GM12878 (cell line): ENCODE data around the gene IGF1R. TPM values are rescaled to one million over a fixed set of nuclear protein-coding genes. Genes with fewer than 3 reads are reported as not detected.

Experiments
- ATAC-seq: fragments of 200-7000 bp; cut with Tn5 transposase; 3 replicates; pipeline ENCODE4 v1.9.1; 2020; ENCODE audit warnings: mild to moderate bottlenecking, moderate library complexity
- BruUV-seq: library from RNA; stranded (reverse); fragments of 400-500 nt; replicated peaks from 2 replicates; lab custom pipeline; 2021; lab: Mats Ljungman, UMichigan
- CTCF ChIA-PET: fragments of 300-600 bp; sonication (Branson Sonifier 250); formaldehyde crosslinking; extraction: SDS; loops from one replicate; lab custom pipeline; 2021; ENCODE audit warnings: inconsistent platforms; lab: Yijun Ruan, JAX
- POLR2A ChIA-PET: fragments of 350-600 bp; formaldehyde crosslinking; extraction: SDS; loops from one replicate; lab custom pipeline; 2021; ENCODE audit warnings: inconsistent platforms; lab: Charles Lee
- RAD21 ChIA-PET: fragments of 300-600 bp; sonication (Branson Sonifier 250); formaldehyde crosslinking; loops from one replicate; lab custom pipeline; 2023; ENCODE audit warnings: antibody characterized with exemption; ENCODE audit not compliant: unreplicated experiment; lab: Charles Lee
- SMC1A ChIA-PET: fragments of 300-600 bp; sonication (Branson Sonifier 250); formaldehyde crosslinking; loops from one replicate; lab custom pipeline; 2023; ENCODE audit not compliant: unreplicated experiment, uncharacterized antibody; lab: Charles Lee
- DNase-seq: peaks from one replicate; pipeline ENCODE4 v3.0.0-alpha.2; 2011; ENCODE audit warnings: low read depth, low spot score
- FAIRE-seq: peaks from 3 replicates; lab custom pipeline; 2011; peaks lifted over from hg19 to GRCh38; lab: Jason Lieb, UNC
- H2AFZ ChIP-seq: 2 replicates; pipeline ENCODE4 v1.6.0; 2011; ENCODE audit warnings: low read depth, low read length, control low read depth; ENCODE audit not compliant: control insufficient read depth
- H3K27ac ChIP-seq: 2 replicates; pipeline ENCODE4 v1.5.1; 2011; ENCODE audit warnings: control low read depth; ENCODE audit not compliant: control insufficient read depth, insufficient read depth
- H3K27me3 ChIP-seq, 2 experiments: replicated peaks in 1 of 2; 2 replicates each; pipeline versions ENCODE4 v1.6.0 to v1.6.1; 2011; ENCODE audit warnings: low read length in 1 of 2; ENCODE audit not compliant: control insufficient read depth in 2 of 2, insufficient read depth in 2 of 2
- H3K36me3 ChIP-seq, 2 experiments: 2 replicates each; pipeline ENCODE4 v1.5.1; 2011; ENCODE audit warnings: low read length in 1 of 2; ENCODE audit not compliant: control insufficient read depth in 2 of 2, insufficient read depth in 2 of 2
- H3K4me1 ChIP-seq: 2 replicates; pipeline ENCODE4 v1.6.1; 2011; ENCODE audit warnings: mild to moderate bottlenecking, low read length, moderate library complexity, mixed read lengths; ENCODE audit not compliant: control insufficient read depth, insufficient read depth
- H3K4me2 ChIP-seq: 2 replicates; pipeline ENCODE4 v1.6.0; 2011; ENCODE audit warnings: control low read depth; ENCODE audit not compliant: control insufficient read depth, insufficient read depth
- H3K4me3 ChIP-seq: fragments of 200-600 bp; sonication (generic); 2 replicates; pipeline ENCODE4 v1.5.1; 2016
- H3K79me2 ChIP-seq: 2 replicates; pipeline ENCODE4 v1.6.0; 2011; ENCODE audit warnings: low read length; ENCODE audit not compliant: control insufficient read depth, insufficient read depth
- H3K9ac ChIP-seq: 2 replicates; pipeline ENCODE4 v1.8.0; 2011; ENCODE audit warnings: low read length, control low read depth, mixed read lengths; ENCODE audit not compliant: control insufficient read depth, insufficient read depth
- H3K9me3 ChIP-seq: replicated peaks from 3 replicates; pipeline ENCODE4 v1.5.1; 2011; ENCODE audit warnings: mild to moderate bottlenecking, low read length; ENCODE audit not compliant: control insufficient read depth, insufficient read depth
- H4K20me1 ChIP-seq: 2 replicates; pipeline ENCODE4 v1.6.0; 2011; ENCODE audit not compliant: control insufficient read depth, insufficient read depth
- ASH2L ChIP-seq: fragments of 300-600, 200-600 bp; sonication (generic); IDR thresholded peaks from 2 replicates; pipeline ENCODE4 v1.6.1; 2017; ENCODE audit warnings: low read depth, mild to moderate bottlenecking, borderline replicate concordance
- CREM ChIP-seq: IDR thresholded peaks from 2 replicates; pipeline ENCODE4 v1.6.1; 2014; ENCODE audit warnings: antibody characterized with exemption, low read depth
- CTCF ChIP-seq, 3 experiments: IDR thresholded peaks in 2 of 3; conservative IDR thresholded peaks in 1 of 3; 2 replicates each; pipeline ENCODE4 v1.5.1; 2011; ENCODE audit warnings: low read depth in 3 of 3, low read length in 3 of 3, mild to moderate bottlenecking in 3 of 3, control low read depth in 2 of 3, moderate library complexity in 2 of 3, inconsistent platforms in 1 of 3, mixed read lengths in 1 of 3; ENCODE audit not compliant: control insufficient read depth in 2 of 3, insufficient read depth in 1 of 3; ENCODE audit errors: extremely low read depth in 1 of 3
- E2F8 ChIP-seq: fragments of 450-650 bp; IDR thresholded peaks from 2 replicates; pipeline ENCODE4 v1.6.1; 2018; ENCODE audit warnings: mild to moderate bottlenecking, low read depth, moderate library complexity; ENCODE audit not compliant: partially characterized antibody
- EGR1 ChIP-seq, 2 experiments: IDR thresholded peaks; 1 replicate in 1 of 2; 2 replicates in 1 of 2; pipeline ENCODE4 v1.6.1; 2011 to 2012; ENCODE audit warnings: low read depth in 2 of 2, low read length in 2 of 2, borderline replicate concordance in 1 of 2, mild to moderate bottlenecking in 1 of 2, moderate library complexity in 1 of 2
- EP300 ChIP-seq, 2 experiments: fragments of 150-350 bp in 1 of 2; IDR thresholded peaks; 2 replicates each; pipeline ENCODE4 v1.6.1; 2011 to 2012; ENCODE audit warnings: low read depth in 2 of 2, low read length in 2 of 2, borderline replicate concordance in 1 of 2, improper control_type of control experiment in 1 of 2, inconsistent platforms in 1 of 2; ENCODE audit not compliant: control insufficient read depth in 1 of 2
- EZH2 ChIP-seq: IDR thresholded peaks from 2 replicates; pipeline ENCODE4 v1.6.1; 2012; ENCODE audit warnings: low read depth, mild to moderate bottlenecking, control low read depth, inconsistent platforms, low read length, borderline replicate concordance; ENCODE audit not compliant: control insufficient read depth
- HDAC6 ChIP-seq: fragments of 200-600 bp; sonication (generic); IDR thresholded peaks from one replicate; pipeline ENCODE4 v1.8.0; 2017; ENCODE audit warnings: antibody characterized with exemption; ENCODE audit not compliant: unreplicated experiment
- NFIC ChIP-seq: IDR thresholded peaks from 2 replicates; pipeline ENCODE4 v1.6.1; 2012; ENCODE audit warnings: low read depth, mild to moderate bottlenecking, inconsistent platforms, low read length, moderate library complexity
- RBBP5 ChIP-seq: fragments of 200-600 bp; sonication (generic); conservative IDR thresholded peaks from 2 replicates; pipeline ENCODE4 v1.6.1; 2016
- RELA ChIP-seq: fragments of 450-650 bp; IDR thresholded peaks from 2 replicates; pipeline ENCODE4 v1.8.0; 2014; ENCODE audit warnings: borderline replicate concordance; ENCODE audit not compliant: partially characterized antibody
- SMAD5 ChIP-seq: IDR thresholded peaks from 2 replicates; pipeline ENCODE4 v1.6.1; 2016; ENCODE audit warnings: antibody characterized with exemption, low read depth
- SP1 ChIP-seq: IDR thresholded peaks from one replicate; pipeline ENCODE4 v1.6.1; 2011; ENCODE audit warnings: low read depth, low read length
- SREBF1 ChIP-seq: IDR thresholded peaks from 2 replicates; pipeline ENCODE4 v1.6.1; 2012; ENCODE audit warnings: mild to moderate bottlenecking, low read length
- SREBF2 ChIP-seq: IDR thresholded peaks from 2 replicates; pipeline ENCODE4 v1.6.1; 2012; ENCODE audit warnings: mild to moderate bottlenecking, low read length
- SUZ12 ChIP-seq: fragments of 200-600 bp; sonication (generic); IDR thresholded peaks from one replicate; pipeline ENCODE4 v1.6.1; 2018; ENCODE audit warnings: antibody characterized with exemption, mild to moderate bottlenecking; ENCODE audit not compliant: unreplicated experiment
- TARDBP ChIP-seq: IDR thresholded peaks from 2 replicates; pipeline ENCODE4 v1.6.1; 2016; ENCODE audit warnings: borderline replicate concordance
- TCF7 ChIP-seq: IDR thresholded peaks from 2 replicates; pipeline ENCODE4 v1.6.1; 2014; ENCODE audit warnings: antibody characterized with exemption, borderline replicate concordance
- ZNF24 ChIP-seq: fragments of 450-650 bp; IDR thresholded peaks from 2 replicates; pipeline ENCODE4 v1.6.1; 2017; ENCODE audit warnings: antibody characterized with exemption, mild to moderate bottlenecking
- ZNF384 ChIP-seq: IDR thresholded peaks from 2 replicates; pipeline ENCODE4 v1.6.1; 2012; ENCODE audit warnings: low read depth, mild to moderate bottlenecking, low read length, improper control_type of control experiment, borderline replicate concordance
- ZSCAN29 ChIP-seq: fragments of 450-650 bp; IDR thresholded peaks from 2 replicates; pipeline ENCODE4 v1.6.1; 2017; ENCODE audit warnings: mild to moderate bottlenecking, moderate library complexity
- WGBS: methylation state at CpG from one replicate; pipeline ENCODE4 v1.1.6; 2016; ENCODE audit warnings: low lambda C conversion rate; ENCODE audit not compliant: insufficient replicate concordance, insufficient coverage; ENCODE audit errors: missing lambda C conversion rate; 5-methylcytosine and 5-hydroxymethylcytosine counted together
- in situ Hi-C: fragments of 300-500 bp; cut with MboI; formaldehyde crosslinking; loops from 9 replicates; pipeline ENCODE4 v1.14.3; 2018; ENCODE audit warnings: mixed read lengths
- intact Hi-C: fragments of 100-400 bp; cut with micrococcal nuclease; formaldehyde crosslinking; loops from one replicate; pipeline ENCODE4 v1.14.2; 2022; ENCODE audit not compliant: unreplicated experiment
- polyA plus RNA-seq, 11 experiments: library from polyadenylated mRNA; depleted of rRNA in 4 of 11; unstranded in 6 of 11; stranded (reverse) in 5 of 11; fragments of >200 nt; fragmentation: Nextera tagmentation in 4 of 11; fragmentation: Illumina TruSeq in 1 of 11; extraction: Ambion mirVana in 4 of 11; extraction: Trizol in 1 of 11; gene quantifications; 1 replicate in 1 of 11; 2 replicates in 10 of 11; pipeline versions ENCODE4 v1.2.1 to v1.2.3, GENCODE V29; 2011 to 2016; ENCODE audit warnings: inconsistent platforms in 2 of 11, missing spikeins in 2 of 11, low read depth in 1 of 11
- total RNA-seq, 4 experiments: library from RNA; depleted of rRNA in 3 of 4; stranded (reverse); fragments of >200 nt in 3 of 4; fragmentation: Illumina TruSeq in 1 of 4; extraction: Trizol in 1 of 4; gene quantifications; 2 replicates each; pipeline versions ENCODE4 v1.2.1 to v1.2.3, GENCODE V29; 2013 to 2021

IGF1R gene
- total and polyA plus RNA-seq, 10 of the 15 experiments (the other 5 are each of a cell fraction or from before 2014, with no cell fraction given) = 0.03 to 2.7 (median 0.66) TPM

GRCh38 chr15:98635848-98636247 lies 12.5 kb upstream of the IGF1R start (continued):
- TF ChIP-seq E2F8 (no peak), CREM (no peak), EGR1 (IDR thresholded peaks at IDR 0.05; ENCODE audit: borderline replicate concordance in 1 of 2, low read depth in 2 of 2, low read length in 2 of 2) (no peak), CTCF (IDR thresholded peaks at IDR 0.05 in 2 of 3, conservative IDR thresholded peaks at IDR 0.05 in 1 of 3; ENCODE audit: control insufficient read depth in 2 of 3, extremely low read depth in 1 of 3, insufficient read depth in 1 of 3, low read depth in 3 of 3, low read length in 3 of 3) (no peak), RBBP5 (no peak), EZH2 (no peak), TCF7 (no peak)

GRCh38 chr15:98643115-98643514 lies 5.2 kb upstream of the IGF1R start:
- POLR2A ChIA-PET = no interaction called here
- Histone ChIP-seq H3K9me3 (no peaks in the 10 kb centered on the region), H4K20me1 (no peaks in the 10 kb centered on the region), H3K79me2 (no peaks in the 10 kb centered on the region), H3K27ac (no peak overlapping the region), H3K9ac (no peak overlapping the region), H3K4me2 (no peak overlapping the region), H3K27me3 (peaks cover 0 to 4% of the 10 kb centered on the region in 2 experiments; a peak in 2 of 4 replicates), H3K4me1 (no peaks in the 10 kb centered on the region), H3K36me3 (no peaks in the 10 kb centered on the region), H3K4me3 (no peak overlapping the region), H2AFZ (no peak overlapping the region)
- no peak for FAIRE-seq
- CTCF ChIA-PET = interaction anchor here (0.6 to 1.3 kb wide), 4 partner anchors 14 to 130 kb away, joined by 3 to 5 read pairs (median 3); no protein-coding TSS in a partner anchor
- intact Hi-C loops = no loop called here
- DNase-seq = no peak
- BruUV-seq = no TSS peak
- SMC1A ChIA-PET = no interaction called here
- WGBS = 25% methylated on average over 4 of the region's 4 CpGs
- no peak for TF ChIP-seq ZNF24
- TF ChIP-seq SMAD5 = no peak
- TF ChIP-seq SREBF2 = no peak
- no peak for TF ChIP-seq ZNF384
- no peak for TF ChIP-seq SP1
- TF ChIP-seq HDAC6 = no peak
- no peak for TF ChIP-seq EP300 (IDR thresholded peaks at IDR 0.05; ENCODE audit: borderline replicate concordance in 1 of 2, control insufficient read depth in 1 of 2, low read depth in 2 of 2, low read length in 2 of 2)
- TF ChIP-seq RELA = no peak
- no peak for TF ChIP-seq ASH2L
- TF ChIP-seq SREBF1 = no peak
- no peak for TF ChIP-seq ZSCAN29
- no peak for TF ChIP-seq SUZ12
- TF ChIP-seq TARDBP = no peak
- no peak for TF ChIP-seq NFIC
- RAD21 ChIA-PET = no interaction called here
- no peak for ATAC-seq
- in situ Hi-C loops = no loop called here
